GM23338 (cell line): ENCODE results near the gene POU2AF3. TPM values are rescaled to one million over a fixed set of nuclear protein-coding genes. Genes with fewer than 3 reads are reported as not detected.
A peak's percentile ranks its signal among the peaks of the same experiment; 100 is the strongest.

ENCODE experiments used
- ATAC-seq: fragments of 200-7000 bp; cut with Tn5 transposase; 3 replicates; pipeline ENCODE4 v1.9.1; 2020
- DNase-seq: peaks from one replicate; pipeline ENCODE4 v3.0.0-alpha.2; 2015; ENCODE audit warnings: low spot score
- H2AFZ ChIP-seq: fragments of 200-600 bp; sonication (generic); 2 replicates; pipeline ENCODE4 v1.8.0; 2016; ENCODE audit warnings: antibody characterized with exemption, mild to moderate bottlenecking, moderate library complexity
- H3F3A ChIP-seq: fragments of 200-600 bp; sonication (generic); replicated peaks from 2 replicates; pipeline ENCODE4 v1.8.0; 2017; ENCODE audit warnings: antibody characterized with exemption, mixed run types, low read depth
- H3K27ac ChIP-seq: fragments of 200-600 bp; sonication (generic); 2 replicates; pipeline ENCODE4 v1.6.1; 2016; ENCODE audit warnings: low read depth
- H3K27me3 ChIP-seq: fragments of 200-600 bp; sonication (generic); 2 replicates; pipeline ENCODE4 v1.8.0; 2016; ENCODE audit warnings: mild to moderate bottlenecking, mixed run types, moderate library complexity; ENCODE audit not compliant: insufficient read depth
- H3K36me3 ChIP-seq: fragments of 200-600 bp; sonication (generic); 2 replicates; pipeline ENCODE4 v1.8.0; 2016; ENCODE audit warnings: mild to moderate bottlenecking; ENCODE audit not compliant: insufficient read depth
- H3K4me1 ChIP-seq: fragments of 200-600 bp; sonication (generic); 2 replicates; pipeline ENCODE4 v1.8.0; 2016; ENCODE audit warnings: mild to moderate bottlenecking, moderate library complexity; ENCODE audit not compliant: insufficient read depth
- H3K4me2 ChIP-seq: fragments of 200-600 bp; sonication (generic); 2 replicates; pipeline ENCODE4 v1.7.1; 2017; ENCODE audit warnings: mixed run types
- H3K4me3 ChIP-seq: fragments of 200-600 bp; sonication (generic); 2 replicates; pipeline ENCODE4 v1.6.1; 2016; ENCODE audit warnings: mixed run types
- H3K79me2 ChIP-seq: fragments of 200-600 bp; sonication (generic); replicated peaks from 2 replicates; pipeline ENCODE4 v1.8.0; 2017; ENCODE audit warnings: mild to moderate bottlenecking; ENCODE audit not compliant: insufficient read depth
- H3K9me2 ChIP-seq: fragments of 200-600 bp; sonication (generic); 2 replicates; pipeline ENCODE4 v1.8.0; 2017; ENCODE audit not compliant: insufficient read depth
- H4K20me1 ChIP-seq: fragments of 200-600 bp; sonication (generic); replicated peaks from 2 replicates; pipeline ENCODE4 v1.8.0; 2017; ENCODE audit warnings: mild to moderate bottlenecking; ENCODE audit not compliant: insufficient read depth
- H3K27ac Mint-ChIP-seq: 2 replicates; pipeline ENCODE4 v1.8.0; 2020; ENCODE audit warnings: inconsistent platforms, mild to moderate bottlenecking, moderate library complexity, mixed read lengths
- H3K27me3 Mint-ChIP-seq: 3 replicates; pipeline ENCODE4 v1.8.0; 2022; ENCODE audit warnings: low read depth, mild to moderate bottlenecking, moderate library complexity, mixed read lengths, inconsistent platforms; ENCODE audit not compliant: insufficient read depth, poor library complexity
- H3K36me3 Mint-ChIP-seq: 3 replicates; pipeline ENCODE4 v1.8.0; 2021; ENCODE audit warnings: low read depth, mild to moderate bottlenecking, inconsistent platforms, moderate library complexity, mixed read lengths
- H3K4me1 Mint-ChIP-seq: 3 replicates; pipeline ENCODE4 v1.8.0; 2020; ENCODE audit warnings: mild to moderate bottlenecking, inconsistent platforms, mixed read lengths
- H3K4me3 Mint-ChIP-seq: 3 replicates; pipeline ENCODE4 v1.8.0; 2021; ENCODE audit warnings: moderate library complexity, mild to moderate bottlenecking, inconsistent platforms, mixed read lengths
- H3K9me3 Mint-ChIP-seq: 3 replicates; pipeline ENCODE4 v1.8.0; 2020; ENCODE audit warnings: moderate library complexity, mild to moderate bottlenecking, inconsistent platforms, mixed read lengths
- JUNB ChIP-seq: IDR thresholded peaks from one replicate; pipeline ENCODE4 v1.6.1; 2016; ENCODE audit warnings: antibody characterized with exemption; ENCODE audit not compliant: unreplicated experiment
- NANOG ChIP-seq: IDR thresholded peaks from 2 replicates; pipeline ENCODE4 v1.6.1; 2016; ENCODE audit warnings: antibody characterized with exemption, borderline replicate concordance
- POLR2AphosphoS5 ChIP-seq: IDR thresholded peaks from 2 replicates; pipeline ENCODE4 v1.6.1; 2016; ENCODE audit warnings: antibody characterized with exemption, low read depth
- STAT1 ChIP-seq: IDR thresholded peaks from one replicate; pipeline ENCODE4 v1.6.1; 2016; ENCODE audit warnings: antibody characterized with exemption; ENCODE audit not compliant: unreplicated experiment
- ZNF331 ChIP-seq: fragments of 250-450 bp; sonication (Bioruptor Pico); IDR thresholded peaks from 2 replicates; pipeline ENCODE4 v1.5.0; 2020; ENCODE audit warnings: low read depth, mild to moderate bottlenecking, moderate library complexity
- microRNA-seq: library from miRNA; unstranded; fragments of <30 nt; microRNA quantifications from one replicate; pipeline ENCODE4, GENCODE V29; 2017
- polyA plus RNA-seq: library from polyadenylated mRNA; unstranded; fragments of >200 nt; fragmentation: Nextera tagmentation; extraction: Ambion mirVana; gene quantifications from 2 replicates; pipeline ENCODE4 v1.2.1, GENCODE V29; 2016
- small RNA-seq: library from RNA; depleted of rRNA; stranded (forward); fragments of <200 nt; gene quantifications from one replicate; pipeline ENCODE3, GENCODE V24; 2014; ENCODE audit warnings: low replicate concordance
- total RNA-seq: library from RNA; depleted of rRNA; stranded (reverse); fragments of >200 nt; shearing (Covaris generic); gene quantifications from 2 replicates; pipeline ENCODE4 v1.2.3, GENCODE V29; 2014; rRNA removed
- TF ChIP-seq, protein P1 (sequence below), 2 experiments: fragments of 200-600 bp in 1 of 2; sonication (generic) in 1 of 2; conservative IDR thresholded peaks; 2 replicates each; pipeline versions ENCODE4 v1.5.1 to v1.6.1; 2016 to 2017; ENCODE audit warnings: antibody characterized with exemption in 2 of 2, low read depth in 2 of 2, mild to moderate bottlenecking in 2 of 2, moderate library complexity in 1 of 2

Gene POU2AF3
- total and polyA plus RNA-seq, 2 experiments from 2014 or later, result 2.7 to 3.4 TPM

DNA sequence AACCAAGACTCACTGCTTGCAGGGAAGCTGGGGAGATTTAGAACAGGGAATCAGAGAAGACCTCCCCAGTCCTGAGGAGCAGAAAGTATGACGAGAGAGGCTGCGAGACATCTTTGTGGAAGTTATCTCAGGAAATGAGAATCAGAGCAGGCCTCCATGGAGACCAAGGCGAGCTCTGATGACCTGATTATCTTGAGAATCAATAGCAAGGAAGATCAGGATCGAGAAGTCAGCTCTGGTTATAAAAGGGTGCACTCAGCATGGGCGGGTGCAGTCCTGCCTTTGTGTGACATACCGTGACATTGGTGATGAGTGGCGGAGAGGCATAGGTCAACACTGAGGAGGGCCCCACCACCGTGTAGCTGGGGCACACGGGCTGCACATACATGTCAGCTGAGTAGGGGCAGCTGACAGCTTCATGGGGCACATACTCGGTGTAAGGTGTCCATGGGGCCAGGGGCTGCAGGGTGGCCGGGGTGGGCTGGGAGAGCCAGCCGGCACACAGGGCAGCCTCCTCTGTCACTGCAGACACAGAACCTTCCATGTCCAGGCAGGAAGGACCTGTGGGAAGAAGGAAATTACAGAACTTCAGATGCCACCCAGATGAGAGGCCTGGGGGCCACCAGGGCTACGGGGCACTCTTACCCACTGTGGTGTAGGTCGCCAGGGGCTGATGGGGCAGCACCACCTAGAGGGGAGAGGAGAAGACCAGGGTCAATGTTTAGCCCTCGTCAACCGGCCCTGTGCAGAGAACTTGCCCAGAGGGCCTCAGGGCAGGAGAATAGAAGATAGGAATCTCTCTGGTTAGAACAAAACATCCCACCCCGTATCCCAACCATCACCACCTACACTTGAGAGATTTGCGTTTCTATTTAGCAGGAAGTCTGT lies 59.0 kb downstream of the POU2AF3 start:
- Histone ChIP-seq H3K27me3 (no peaks in the 10 kb centered on the region), H2AFZ (no peak overlapping the region), H3K27ac (no peak overlapping the region), H3K4me3 (no peak overlapping the region), H4K20me1 (no peaks in the 10 kb centered on the region), H3K9me2 (no peaks in the 10 kb centered on the region), H3K79me2 (no peaks in the 10 kb centered on the region), H3K4me2 (no peak overlapping the region), H3F3A (no peaks in the 10 kb centered on the region), H3K36me3 (no peaks in the 10 kb centered on the region), H3K4me1 (no peaks in the 10 kb centered on the region)
- no peaks in the 10 kb centered on the region for H3K36me3 Mint-ChIP-seq
- H3K27me3 Mint-ChIP-seq, result peaks cover 4% of the 10 kb centered on the region
- TF ChIP-seq JUNB (no peak), POLR2AphosphoS5 (no peak), ZNF331 (CRISPR knock-in tag) (no peak), STAT1 (no peak), NANOG (no peak)
- TF ChIP-seq, protein P1, sequence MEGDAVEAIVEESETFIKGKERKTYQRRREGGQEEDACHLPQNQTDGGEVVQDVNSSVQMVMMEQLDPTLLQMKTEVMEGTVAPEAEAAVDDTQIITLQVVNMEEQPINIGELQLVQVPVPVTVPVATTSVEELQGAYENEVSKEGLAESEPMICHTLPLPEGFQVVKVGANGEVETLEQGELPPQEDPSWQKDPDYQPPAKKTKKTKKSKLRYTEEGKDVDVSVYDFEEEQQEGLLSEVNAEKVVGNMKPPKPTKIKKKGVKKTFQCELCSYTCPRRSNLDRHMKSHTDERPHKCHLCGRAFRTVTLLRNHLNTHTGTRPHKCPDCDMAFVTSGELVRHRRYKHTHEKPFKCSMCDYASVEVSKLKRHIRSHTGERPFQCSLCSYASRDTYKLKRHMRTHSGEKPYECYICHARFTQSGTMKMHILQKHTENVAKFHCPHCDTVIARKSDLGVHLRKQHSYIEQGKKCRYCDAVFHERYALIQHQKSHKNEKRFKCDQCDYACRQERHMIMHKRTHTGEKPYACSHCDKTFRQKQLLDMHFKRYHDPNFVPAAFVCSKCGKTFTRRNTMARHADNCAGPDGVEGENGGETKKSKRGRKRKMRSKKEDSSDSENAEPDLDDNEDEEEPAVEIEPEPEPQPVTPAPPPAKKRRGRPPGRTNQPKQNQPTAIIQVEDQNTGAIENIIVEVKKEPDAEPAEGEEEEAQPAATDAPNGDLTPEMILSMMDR (conservative IDR thresholded peaks at IDR 0.05; ENCODE audit: low read depth in 2 of 2), result peak in 1 of 2 experiments; percentile 51; a peak in 2 of 4 replicates
- H3K4me3 Mint-ChIP-seq, result no peak overlapping the region
- DNase-seq (no peak), ATAC-seq (peak; percentile 32; the same call in 1 of the 3 replicates)
- H3K9me3 Mint-ChIP-seq, result no peaks in the 10 kb centered on the region; the same call in 2 of the 3 replicates
- H3K4me1 Mint-ChIP-seq, result no peaks in the 10 kb centered on the region
- H3K27ac Mint-ChIP-seq, result no peak overlapping the region

Small RNAs within 50 kb of the gene (microRNA-seq; reads per million reads assigned to microRNA genes)
- not detected for gene MIR4491

Small RNAs within 50 kb of the gene (small RNA-seq; reads per million reads assigned to genes)
- not detected for gene MIR4491

Other genes with a start within 250 kb of the POU2AF3 start
- gene POU2AF2, start 52.8 kb upstream of the POU2AF3 start, total RNA-seq, result not detected in 2 replicates
- not detected in 2 replicates for gene POU2AF2, start 52.8 kb upstream of the POU2AF3 start, polyA plus RNA-seq
- not detected in 2 replicates for gene POU2AF1, start 80.7 kb downstream of the POU2AF3 start, total RNA-seq
- not detected in 2 replicates for gene POU2AF1, start 80.7 kb downstream of the POU2AF3 start, polyA plus RNA-seq
- gene BTG4, start 213.8 kb downstream of the POU2AF3 start, total RNA-seq, result 0.31 TPM in 1 of 2 replicates, not detected in the other
- 0.21 TPM in 1 of 2 replicates, not detected in the other for gene BTG4, start 213.8 kb downstream of the POU2AF3 start, polyA plus RNA-seq
- gene HOATZ, start 216.2 kb downstream of the POU2AF3 start, total RNA-seq, result not detected in 2 replicates
- not detected in 2 replicates for gene HOATZ, start 216.2 kb downstream of the POU2AF3 start, polyA plus RNA-seq
- gene LAYN, start 242.2 kb downstream of the POU2AF3 start, total RNA-seq, result 4.3 and 6.8 TPM in 2 replicates
- gene LAYN, start 242.2 kb downstream of the POU2AF3 start, polyA plus RNA-seq, result 6.8 and 7.9 TPM in 2 replicates